GM12874 (cell line): Measurements from ENCODE around the gene LAMB4.
A peak's percentile ranks its signal among the peaks of the same experiment; 100 is the strongest.

Experiments used
- CTCF ChIP-seq: IDR thresholded peaks from 2 replicates; pipeline ENCODE4 v1.5.1; 2011; ENCODE audit warnings: low read depth, mild to moderate bottlenecking, control low read depth, low read length, moderate library complexity; ENCODE audit not compliant: insufficient read depth

LAMB4 gene

GRCh38 chr7:108026116-108026515 lies 104.0 kb downstream of the LAMB4 start:
- TF ChIP-seq CTCF = no peak

GRCh38 chr7:108024538-108024937 lies 105.6 kb downstream of the LAMB4 start:
- no peak for TF ChIP-seq CTCF

- TF ChIP-seq CTCF = no peak
These were observed 109.6 kb downstream of the LAMB4 start for GRCh38 chr7:108020585-108020984.

GRCh38 chr7:108018668-108019067 lies 111.5 kb downstream of the LAMB4 start:
- TF ChIP-seq CTCF = no peak

GRCh38 chr7:108017776-108018151 lies 112.4 kb downstream of the LAMB4 start:
- no peak for TF ChIP-seq CTCF

GRCh38 chr7:108016841-108017775 lies 113.1 kb downstream of the LAMB4 start:
- TF ChIP-seq CTCF = peak; percentile 31; the same call in 1 of the 2 replicates

GRCh38 chr7:108015740-108016139 lies 114.4 kb downstream of the LAMB4 start:
- TF ChIP-seq CTCF = no peak
